Kidney epithelial cell (primary cell): ENCODE results near the gene PEX26. TPM values are rescaled to one million over a fixed set of nuclear protein-coding genes. Genes with fewer than 3 reads are reported as not detected.
"Not testable (repeated sequence)": the region's sequence is repeated elsewhere in the genome, so short reads cannot be mapped to it uniquely, and the experiment has no call there.

ENCODE experiments used
- DNase-seq: peaks from one replicate; pipeline ENCODE4 v3.0.0-alpha.2; 2010; ENCODE audit warnings: low read depth
- H3K27me3 ChIP-seq: 2 replicates; pipeline ENCODE4 v1.6.0; 2011; ENCODE audit warnings: low read length; ENCODE audit not compliant: control insufficient read depth, insufficient read depth
- H3K36me3 ChIP-seq: 2 replicates; pipeline ENCODE4 v1.5.1; 2011; ENCODE audit warnings: low read length; ENCODE audit not compliant: control insufficient read depth, insufficient read depth
- H3K4me3 ChIP-seq: 2 replicates; pipeline ENCODE4 v1.5.1; 2011; ENCODE audit warnings: low read depth, mild to moderate bottlenecking, control low read depth, low read length
- CTCF ChIP-seq: IDR thresholded peaks from 2 replicates; pipeline ENCODE4 v1.5.1; 2011; ENCODE audit warnings: mild to moderate bottlenecking, moderate library complexity, low read length, control low read depth, inconsistent platforms; ENCODE audit not compliant: insufficient read depth, poor library complexity, severe bottlenecking
- total RNA-seq: library from RNA; depleted of rRNA; stranded (reverse); fragments of >200 nt; gene quantifications from 2 replicates; pipeline ENCODE4 v1.2.3, GENCODE V29; 2015

Gene PEX26
- total RNA-seq, 1 donor from 2014 or later: 32.4 TPM

DNA sequence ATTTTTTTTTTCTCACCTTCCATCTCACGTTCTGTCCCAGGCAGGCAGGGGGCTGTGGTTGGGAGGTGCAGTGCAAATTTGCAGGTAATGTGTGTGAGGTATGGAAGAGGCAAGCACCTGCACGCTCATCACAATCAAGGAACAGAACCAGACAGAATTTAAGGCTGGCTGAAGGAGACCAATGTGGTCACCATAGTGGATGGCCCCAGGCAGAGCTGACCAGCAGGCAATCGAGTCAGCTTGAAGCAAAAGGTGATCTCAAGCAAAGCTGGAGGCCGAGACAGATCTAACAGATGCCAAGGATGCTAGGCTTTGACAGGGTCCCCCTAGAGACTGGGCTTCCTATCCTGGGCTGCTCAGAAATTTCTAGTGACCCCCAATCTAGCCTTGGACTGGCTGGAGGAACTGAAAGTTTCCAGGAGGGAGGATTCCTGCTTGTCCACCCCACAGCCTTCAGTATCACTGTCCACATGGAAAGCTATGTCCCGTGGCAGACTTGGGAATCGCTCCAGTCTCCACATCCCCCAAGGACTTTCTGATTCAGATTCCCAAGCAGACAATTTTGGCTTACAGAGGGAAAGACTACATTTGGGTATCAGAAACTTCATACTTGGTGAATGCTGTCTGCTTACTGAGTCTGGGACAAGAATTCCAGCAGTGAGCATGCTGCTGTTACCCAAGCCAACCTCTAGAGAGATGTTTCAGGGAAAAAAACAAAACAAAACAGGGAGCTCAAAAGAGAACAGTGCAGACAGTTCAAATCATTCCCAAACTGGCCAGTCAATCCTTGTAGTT is 44.4 kb upstream of the PEX26 start:
- Histone ChIP-seq H3K36me3 (no peaks in the 10 kb centered on the region), H3K4me3 (no peak overlapping the region), H3K27me3 (no peaks in the 10 kb centered on the region)
- TF ChIP-seq CTCF: peak; percentile 14
- no peak for DNase-seq

- Histone ChIP-seq H3K27me3 (no peaks in the 10 kb centered on the region), H3K4me3 (no peak overlapping the region), H3K36me3 (no peaks in the 10 kb centered on the region)
- no peak for DNase-seq
- no peak for TF ChIP-seq CTCF
Observed at GRCh38 chr22:18034076-18034475, 43.7 kb upstream of the PEX26 start.

GRCh38 chr22:18035751-18036150 is 42.0 kb upstream of the PEX26 start:
- no peak for DNase-seq
- H3K36me3 ChIP-seq: no peaks in the 10 kb centered on the region
- TF ChIP-seq CTCF: no peak
- no peaks in the 10 kb centered on the region for H3K27me3 ChIP-seq
- H3K4me3 ChIP-seq: no peak overlapping the region

DNA sequence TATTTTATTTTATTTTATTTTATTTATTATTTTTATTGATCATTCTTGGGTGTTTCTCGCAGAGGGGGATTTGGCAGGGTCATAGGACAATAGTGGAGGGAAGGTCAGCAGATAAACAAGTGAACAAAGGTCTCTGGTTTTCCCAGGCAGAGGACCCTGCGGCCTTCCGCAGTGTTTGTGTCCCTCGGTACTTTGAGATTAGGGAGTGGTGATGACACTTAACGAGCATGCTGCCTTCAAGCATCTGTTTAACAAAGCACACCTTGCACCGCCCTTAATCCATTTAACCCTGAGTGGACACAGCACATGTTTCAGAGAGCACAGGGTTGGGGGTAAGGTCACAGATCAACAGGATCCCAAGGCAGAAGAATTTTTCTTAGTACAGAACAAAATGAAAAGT is 36.9 kb upstream of the PEX26 start:
- not testable (repeated sequence) for H3K27me3 ChIP-seq, H3K36me3 ChIP-seq, H3K4me3 ChIP-seq, DNase-seq

DNA sequence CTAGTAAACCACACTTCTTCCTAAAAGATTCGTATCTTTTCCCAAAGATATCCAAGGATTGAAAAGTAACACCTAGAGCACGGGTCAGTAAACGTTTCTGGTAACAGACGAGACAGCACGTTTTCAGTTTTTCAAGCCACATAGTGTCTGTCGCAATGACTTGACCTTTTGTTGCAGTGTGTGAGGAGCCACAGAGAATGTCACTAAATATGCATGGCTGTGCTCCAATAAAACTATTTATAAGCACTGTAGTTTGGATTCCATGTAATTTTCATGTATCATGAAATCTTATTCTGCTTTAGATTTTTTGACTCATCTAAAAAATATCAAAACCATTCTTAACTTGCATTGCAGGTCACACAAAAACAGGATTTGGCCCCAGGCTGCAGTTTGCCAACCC is 35.1 kb upstream of the PEX26 start:
- Histone ChIP-seq H3K27me3 (no peaks in the 10 kb centered on the region), H3K36me3 (no peaks in the 10 kb centered on the region), H3K4me3 (no peak overlapping the region)
- TF ChIP-seq CTCF: no peak
- DNase-seq: no peak

- no peak for TF ChIP-seq CTCF
- H3K4me3 ChIP-seq: no peak overlapping the region
- no peaks in the 10 kb centered on the region for H3K27me3 ChIP-seq
- DNase-seq: no peak
- no peaks in the 10 kb centered on the region for H3K36me3 ChIP-seq
Observed at GRCh38 chr22:18044548-18045271, 33.1 kb upstream of the PEX26 start.
